Subcutaneous adipose tissue (tissue), 4 donors: ENCODE measurements around the gene SELENON. TPM values are rescaled to one million over a fixed set of nuclear protein-coding genes. Genes with fewer than 3 reads are reported as not detected.

ENCODE experiments used
- CTCF ChIP-seq: fragments of 450-650 bp; IDR thresholded peaks from one replicate; pipeline ENCODE4 v1.5.1; 2016; ENCODE audit warnings: low read depth, mild to moderate bottlenecking, control low read depth, antibody characterized with exemption, moderate library complexity
- total RNA-seq, 4 donors: library from RNA; depleted of rRNA; stranded (reverse); fragments of >200 nt; gene quantifications; one replicate each; pipeline ENCODE4 v1.1.0, GENCODE V29; 2016

SELENON gene
- total RNA-seq, 4 donors from 2014 or later = 20.9 to 52.0 (median 25.2) TPM

GRCh38 chr1:25757846-25758185 lies 42.2 kb upstream of the SELENON start:
- TF ChIP-seq CTCF = no peak

- TF ChIP-seq CTCF = no peak
Observed at GRCh38 chr1:25758466-25759070, 41.4 kb upstream of the SELENON start.

GRCh38 chr1:25760122-25760719 lies 39.8 kb upstream of the SELENON start:
- no peak for TF ChIP-seq CTCF

GRCh38 chr1:25760871-25761270 lies 39.1 kb upstream of the SELENON start:
- no peak for TF ChIP-seq CTCF

- TF ChIP-seq CTCF = no peak
Observed at GRCh38 chr1:25763493-25763892, 36.5 kb upstream of the SELENON start.

GRCh38 chr1:25765136-25765922 lies 34.7 kb upstream of the SELENON start:
- TF ChIP-seq CTCF = no peak

- no peak for TF ChIP-seq CTCF
Observed at GRCh38 chr1:25765923-25766589, 33.9 kb upstream of the SELENON start.
